CD4-positive, alpha-beta T cell (primary cell): Measurements from ENCODE around the gene FUT8. TPM values are rescaled to one million over a fixed set of nuclear protein-coding genes. Genes with fewer than 3 reads are reported as not detected.

Experiments used
- ATAC-seq: fragments of 200-7000 bp; cut with Tn5 transposase; one replicate; pipeline ENCODE4 v1.10.0; 2022; ENCODE audit warnings: mild to moderate bottlenecking; ENCODE audit not compliant: poor library complexity
- CTCF ChIA-PET: fragments of 350-600 bp; sonication (Branson Sonifier 250); formaldehyde crosslinking; loops from one replicate; lab custom pipeline; 2021; ENCODE audit warnings: antibody characterized with exemption, inconsistent platforms; lab: Charles Lee
- POLR2A ChIA-PET: fragments of 350-600 bp; sonication (Branson Sonifier 250); formaldehyde crosslinking; loops from one replicate; lab custom pipeline; 2021; ENCODE audit warnings: antibody characterized with exemption, inconsistent platforms; lab: Charles Lee
- DNase-seq, 14 experiments: peaks; one replicate each; pipeline ENCODE4 v3.0.0-alpha.2; 2013 to 2020; ENCODE audit warnings: mixed read lengths in 2 of 14
- H3K27ac ChIP-seq, 2 donors: one replicate each; pipeline versions ENCODE4 v1.5.1 to v1.7.0; 2013; ENCODE audit warnings: low read length in 2 of 2, low read depth in 1 of 2, mild to moderate bottlenecking in 1 of 2
- H3K27me3 ChIP-seq, 2 experiments: 1 replicate in 1 of 2; 2 replicates in 1 of 2; pipeline versions ENCODE4 v1.6.1 to v1.7.0; 2013; ENCODE audit warnings: low read length in 2 of 2, control low read depth in 1 of 2, mild to moderate bottlenecking in 1 of 2, moderate library complexity in 1 of 2; ENCODE audit not compliant: insufficient read depth in 2 of 2, control insufficient read depth in 1 of 2
- H3K36me3 ChIP-seq: one replicate; pipeline ENCODE4 v1.6.1; 2013; ENCODE audit warnings: low read length, control low read depth; ENCODE audit not compliant: insufficient read depth
- H3K4me1 ChIP-seq: one replicate; pipeline ENCODE4 v1.6.1; 2013; ENCODE audit warnings: low read length, control low read depth; ENCODE audit not compliant: insufficient read depth
- H3K4me3 ChIP-seq: one replicate; pipeline ENCODE4 v1.5.1; 2013; ENCODE audit warnings: mild to moderate bottlenecking, low read length, moderate library complexity
- H3K9me3 ChIP-seq, 2 experiments: 1 replicate in 1 of 2; 2 replicates in 1 of 2; pipeline versions ENCODE4 v1.6.1 to v1.7.0; 2013; ENCODE audit warnings: low read length in 2 of 2, mild to moderate bottlenecking in 2 of 2, control low read depth in 1 of 2, moderate library complexity in 1 of 2; ENCODE audit not compliant: control insufficient read depth in 1 of 2, insufficient read depth in 1 of 2
- H3K27ac Mint-ChIP-seq: one replicate; pipeline ENCODE4 v1.8.0; 2020; ENCODE audit warnings: mixed read lengths
- H3K27me3 Mint-ChIP-seq: one replicate; pipeline ENCODE4 v1.8.0; 2021; ENCODE audit warnings: mixed read lengths
- H3K36me3 Mint-ChIP-seq: one replicate; pipeline ENCODE4 v1.8.0; 2021; ENCODE audit warnings: low read depth, mixed read lengths
- H3K4me1 Mint-ChIP-seq: one replicate; pipeline ENCODE4 v1.8.0; 2021; ENCODE audit warnings: low read depth, mixed read lengths
- H3K4me3 Mint-ChIP-seq: one replicate; pipeline ENCODE4 v1.8.0; 2020; ENCODE audit warnings: mild to moderate bottlenecking, mixed read lengths
- H3K9me3 Mint-ChIP-seq: one replicate; pipeline ENCODE4 v1.8.0; 2020; ENCODE audit warnings: mixed read lengths
- intact Hi-C, 2 experiments: fragments of 100-400 bp; cut with DNase I in 1 of 2; cut with micrococcal nuclease in 1 of 2; formaldehyde crosslinking; loops; one replicate each; pipeline versions ENCODE4 v1.15.1 to v1.9.0; 2023 to 2025; cut with DNase I, micrococcal nuclease
- total RNA-seq, 174 experiments: library from RNA in 2 of 174; stranded (reverse) in 2 of 174; gene quantifications; one replicate each; pipeline ENCODE4 v1.2.3 and lab custom pipeline; 2021 to 2026
- TF ChIP-seq, protein P1 (sequence below): fragments of 200-600 bp; IDR thresholded peaks from one replicate; pipeline ENCODE4 v1.8.0; 2022; ENCODE audit warnings: antibody characterized with exemption, mild to moderate bottlenecking

The FUT8 gene
- total RNA-seq, 2 experiments from 2014 or later = 31.3 to 39.1 TPM

DNA sequence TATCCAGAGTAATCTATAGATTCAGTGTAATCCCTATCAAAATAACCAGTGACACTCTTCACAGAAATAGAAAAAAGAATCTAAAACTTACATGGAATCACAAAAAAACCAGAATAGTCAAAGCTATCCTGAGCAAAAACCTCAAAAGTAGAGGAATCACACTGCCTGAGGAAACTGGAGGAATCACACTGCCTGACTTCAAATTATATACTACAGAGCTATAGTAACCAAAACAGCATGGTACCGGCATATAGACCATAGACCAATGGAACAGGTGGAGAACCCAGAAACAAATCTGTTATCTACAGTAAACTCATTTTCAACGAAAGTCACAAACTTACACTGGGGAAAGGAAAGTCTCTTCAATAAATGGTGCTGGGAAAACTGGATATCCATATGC lies 244.0 kb downstream of the FUT8 start:
- DNase-seq (no peak), ATAC-seq (no peak)
- H3K36me3 Mint-ChIP-seq = peaks cover 27% of the 10 kb centered on the region
- Histone ChIP-seq H3K4me1 (no peaks in the 10 kb centered on the region), H3K27ac (no peak overlapping the region), H3K27me3 (no peaks in the 10 kb centered on the region), H3K4me3 (no peak overlapping the region), H3K9me3 (peaks cover 0 to 12% of the 10 kb centered on the region in 2 experiments), H3K36me3 (no peaks in the 10 kb centered on the region)
- intact Hi-C loops = no loop called here
- no peak overlapping the region for H3K27ac Mint-ChIP-seq
- ChIA-PET POLR2A (interaction anchor here (0.6 kb wide), 1 partner anchor 60 kb away, joined by 3 read pairs; no protein-coding TSS in a partner anchor), CTCF (no interaction called here)
- no peak overlapping the region for H3K4me3 Mint-ChIP-seq
- H3K27me3 Mint-ChIP-seq = no peaks in the 10 kb centered on the region
- TF ChIP-seq, protein P1, sequence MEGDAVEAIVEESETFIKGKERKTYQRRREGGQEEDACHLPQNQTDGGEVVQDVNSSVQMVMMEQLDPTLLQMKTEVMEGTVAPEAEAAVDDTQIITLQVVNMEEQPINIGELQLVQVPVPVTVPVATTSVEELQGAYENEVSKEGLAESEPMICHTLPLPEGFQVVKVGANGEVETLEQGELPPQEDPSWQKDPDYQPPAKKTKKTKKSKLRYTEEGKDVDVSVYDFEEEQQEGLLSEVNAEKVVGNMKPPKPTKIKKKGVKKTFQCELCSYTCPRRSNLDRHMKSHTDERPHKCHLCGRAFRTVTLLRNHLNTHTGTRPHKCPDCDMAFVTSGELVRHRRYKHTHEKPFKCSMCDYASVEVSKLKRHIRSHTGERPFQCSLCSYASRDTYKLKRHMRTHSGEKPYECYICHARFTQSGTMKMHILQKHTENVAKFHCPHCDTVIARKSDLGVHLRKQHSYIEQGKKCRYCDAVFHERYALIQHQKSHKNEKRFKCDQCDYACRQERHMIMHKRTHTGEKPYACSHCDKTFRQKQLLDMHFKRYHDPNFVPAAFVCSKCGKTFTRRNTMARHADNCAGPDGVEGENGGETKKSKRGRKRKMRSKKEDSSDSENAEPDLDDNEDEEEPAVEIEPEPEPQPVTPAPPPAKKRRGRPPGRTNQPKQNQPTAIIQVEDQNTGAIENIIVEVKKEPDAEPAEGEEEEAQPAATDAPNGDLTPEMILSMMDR = no peak
- no peaks in the 10 kb centered on the region for H3K9me3 Mint-ChIP-seq
- no peaks in the 10 kb centered on the region for H3K4me1 Mint-ChIP-seq

DNA sequence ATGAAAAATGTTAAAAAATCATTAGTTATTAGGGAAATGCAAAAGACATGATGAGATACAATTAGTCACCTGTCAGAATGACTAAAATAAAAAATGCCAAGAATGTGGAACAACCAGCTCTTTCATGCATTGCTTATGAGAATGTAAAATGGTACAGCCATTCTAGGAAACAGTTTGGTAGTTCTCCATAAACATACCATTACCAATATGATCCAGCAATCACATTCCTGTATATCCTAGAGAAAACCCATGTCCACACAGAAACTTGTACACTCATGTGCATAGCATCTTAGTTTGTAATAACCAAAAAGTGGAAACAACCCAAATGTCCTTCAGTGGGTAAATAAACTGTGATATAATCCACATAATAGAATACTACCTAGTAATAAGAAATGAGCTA lies 245.7 kb downstream of the FUT8 start:
- ATAC-seq = no peak
- Mint-ChIP-seq H3K4me3 (no peak overlapping the region), H3K4me1 (peaks cover 4% of the 10 kb centered on the region), H3K36me3 (peaks cover 13% of the 10 kb centered on the region), H3K9me3 (no peaks in the 10 kb centered on the region), H3K27me3 (no peaks in the 10 kb centered on the region), H3K27ac (no peak overlapping the region)
- H3K27me3 ChIP-seq = no peaks in the 10 kb centered on the region
- intact Hi-C loops = no loop called here
- H3K27ac ChIP-seq = no peak overlapping the region
- H3K36me3 ChIP-seq = no peaks in the 10 kb centered on the region
- TF ChIP-seq, protein P1 = no peak
- H3K4me1 ChIP-seq = no peaks in the 10 kb centered on the region
- POLR2A ChIA-PET = no interaction called here
- H3K9me3 ChIP-seq = peaks cover 0 to 12% of the 10 kb centered on the region in 2 experiments
- H3K4me3 ChIP-seq = no peak overlapping the region
- DNase-seq = no peak
- CTCF ChIA-PET = no interaction called here

DNA sequence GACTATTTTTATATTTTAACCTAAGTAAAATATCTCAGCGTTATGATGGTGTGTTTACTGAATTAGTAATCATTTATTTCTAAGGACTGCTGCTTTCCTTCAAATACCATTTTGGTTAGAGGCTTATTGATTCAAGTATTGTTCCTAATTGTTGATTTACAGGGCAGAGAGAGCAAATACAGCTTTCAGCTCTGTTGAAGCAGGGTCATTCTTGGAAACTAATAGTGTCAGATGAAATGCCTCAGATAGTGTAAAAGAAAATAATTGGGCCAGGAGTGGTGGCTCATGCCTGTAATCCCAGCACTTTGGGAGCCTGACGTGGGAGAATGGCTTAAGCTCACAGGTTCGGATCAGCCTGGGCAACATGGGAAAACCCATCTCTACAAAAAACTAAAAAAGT lies 249.3 kb downstream of the FUT8 start:
- TF ChIP-seq, protein P1 = no peak
- ATAC-seq = no peak
- no peaks in the 10 kb centered on the region for H3K27me3 Mint-ChIP-seq
- peaks cover 3% of the 10 kb centered on the region for H3K36me3 Mint-ChIP-seq
- H3K4me3 ChIP-seq = no peak overlapping the region
- CTCF ChIA-PET = no interaction called here
- H3K36me3 ChIP-seq = no peaks in the 10 kb centered on the region
- H3K4me1 Mint-ChIP-seq = peaks cover 4% of the 10 kb centered on the region
- no peak overlapping the region for H3K4me3 Mint-ChIP-seq
- POLR2A ChIA-PET = interaction anchor here (1.1 kb wide), 1 partner anchor 12 kb away, joined by 3 read pairs; no protein-coding TSS in a partner anchor
- H3K4me1 ChIP-seq = no peaks in the 10 kb centered on the region
- no peaks in the 10 kb centered on the region for H3K9me3 ChIP-seq
- intact Hi-C loops = no loop called here
- no peak overlapping the region for H3K27ac ChIP-seq
- DNase-seq = no peak
- H3K9me3 Mint-ChIP-seq = no peaks in the 10 kb centered on the region
- no peak overlapping the region for H3K27ac Mint-ChIP-seq
- H3K27me3 ChIP-seq = no peaks in the 10 kb centered on the region
